ENCODE data around the gene TNRC6B. TPM values are rescaled to one million over a fixed set of nuclear protein-coding genes. Genes with fewer than 3 reads are reported as not detected.

Gene TNRC6B
- total RNA-seq, 4 donors from 2014 or later: 34.5 to 57.0 (median 45.4) TPM

DNA sequence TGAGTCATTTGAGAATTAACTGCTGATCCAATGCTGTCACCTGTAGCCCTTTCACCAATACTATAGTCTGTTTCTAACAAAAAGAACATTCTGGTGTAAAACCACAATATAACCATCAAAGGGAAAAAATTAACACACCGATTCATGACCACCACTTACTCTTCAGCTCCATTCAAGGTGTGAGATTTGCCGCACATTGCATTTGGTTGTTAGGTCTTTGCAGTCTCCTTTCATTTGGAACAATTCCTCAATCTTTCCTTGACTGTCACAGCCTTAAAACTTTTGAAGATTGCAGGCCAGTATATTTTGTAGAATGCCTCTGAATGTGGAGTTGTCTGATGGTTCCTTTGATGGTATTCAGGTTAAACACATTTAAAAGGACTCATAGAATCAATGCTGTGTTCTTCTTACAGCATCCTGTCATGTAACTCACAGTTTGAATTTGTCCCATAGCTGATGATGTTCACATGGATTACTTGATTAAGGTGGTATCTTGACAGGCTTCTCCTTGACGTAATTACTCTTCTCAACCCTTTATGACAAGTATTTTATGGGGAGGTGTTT is 63.6 kb downstream of the TNRC6B start:
- Histone ChIP-seq H3K36me3 (peaks cover 0 to 4% (median under 1%) of the 10 kb centered on the region in 4 donors), H3K27me3 (no peaks in the 10 kb centered on the region), H3K4me3 (no peak overlapping the region), H3K4me1 (peaks cover 46 to 67% (median 54%) of the 10 kb centered on the region in 4 donors), H3K9me3 (no peaks in the 10 kb centered on the region), H3K27ac (replicated peaks in 1 of 4) (peak overlapping the region in 1 of 4 donors; percentile 23)
- no peak for DNase-seq (ENCODE audit: extremely low spot score)
- intact Hi-C loops (cut with DNase I): no loop called here
- no peak for TF ChIP-seq EP300 (IDR thresholded peaks at IDR 0.05)
- TF ChIP-seq CTCF (IDR thresholded peaks at IDR 0.05): no peak
- TF ChIP-seq POLR2A (IDR thresholded peaks at IDR 0.05; ENCODE audit: low read depth): no peak
- no peak for TF ChIP-seq POLR2AphosphoS5 (IDR thresholded peaks at IDR 0.05)
- 88% methylated on average over 3 of the region's 3 CpGs for WGBS

DNA sequence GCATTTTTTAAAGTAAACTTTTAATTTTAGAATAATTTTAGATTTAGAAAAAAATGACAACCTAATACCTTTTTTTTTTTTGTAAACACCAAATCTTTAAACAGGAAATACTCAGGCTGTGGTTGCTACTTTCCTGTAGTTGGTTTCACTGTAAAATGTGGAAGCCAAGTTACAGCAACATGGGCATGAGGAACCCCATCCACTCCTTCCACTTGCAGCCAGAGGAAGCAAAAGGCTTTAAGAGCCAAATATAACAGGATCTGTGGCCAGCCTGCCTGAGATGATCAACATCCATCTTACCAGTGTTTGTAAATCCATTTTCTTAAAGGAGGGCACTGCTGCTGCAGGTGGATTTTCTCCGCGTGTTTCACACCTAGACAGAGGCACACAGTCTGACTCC is 66.2 kb downstream of the TNRC6B start:
- 84% methylated on average over 2 of the region's 2 CpGs for WGBS
- intact Hi-C loops (cut with DNase I): no loop called here
- Histone ChIP-seq H3K4me3 (no peak overlapping the region), H3K4me1 (peaks cover 24 to 41% (median 34%) of the 10 kb centered on the region in 4 donors), H3K9me3 (no peaks in the 10 kb centered on the region), H3K36me3 (peaks cover 0 to 25% (median 9%) of the 10 kb centered on the region in 4 donors), H3K27ac (replicated peaks in 1 of 4) (no peak overlapping the region), H3K27me3 (no peaks in the 10 kb centered on the region)
- DNase-seq (ENCODE audit: extremely low spot score): no peak
- TF ChIP-seq POLR2A (IDR thresholded peaks at IDR 0.05; ENCODE audit: low read depth): no peak
- no peak for TF ChIP-seq EP300 (IDR thresholded peaks at IDR 0.05)
- no peak for TF ChIP-seq POLR2AphosphoS5 (IDR thresholded peaks at IDR 0.05)
- TF ChIP-seq CTCF (IDR thresholded peaks at IDR 0.05): no peak

DNA sequence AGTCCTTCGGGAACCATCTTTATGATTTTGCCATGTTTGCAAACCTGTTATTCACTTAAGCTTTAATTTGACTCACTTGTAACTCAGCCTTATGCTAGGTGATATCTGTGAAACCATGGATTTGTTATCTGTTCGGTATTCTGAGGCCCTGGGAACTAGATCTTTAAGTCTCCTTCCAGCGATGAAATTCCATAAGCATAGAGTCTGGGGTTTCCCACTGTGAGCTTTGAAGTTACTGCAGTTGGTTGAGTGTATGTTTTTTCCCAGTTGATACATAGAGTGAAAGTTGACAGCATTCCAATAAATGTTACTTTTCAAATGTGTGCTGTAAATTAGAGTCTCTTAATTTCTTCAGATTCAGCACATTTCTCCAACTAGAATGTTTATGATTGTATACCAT is 66.9 kb downstream of the TNRC6B start:
- H3K9me3 ChIP-seq: no peaks in the 10 kb centered on the region
- no peak for TF ChIP-seq POLR2A (IDR thresholded peaks at IDR 0.05; ENCODE audit: low read depth)
- no peak for TF ChIP-seq POLR2AphosphoS5 (IDR thresholded peaks at IDR 0.05)
- no peak for TF ChIP-seq EP300 (IDR thresholded peaks at IDR 0.05)
- no peak for TF ChIP-seq CTCF (IDR thresholded peaks at IDR 0.05)
- H3K27ac ChIP-seq (replicated peaks in 1 of 4): no peak overlapping the region
- WGBS: 91% methylated on average over 3 of the region's 3 CpGs
- peaks cover 17 to 37% (median 28%) of the 10 kb centered on the region in 4 donors for H3K4me1 ChIP-seq
- no peak overlapping the region for H3K4me3 ChIP-seq
- H3K27me3 ChIP-seq: no peaks in the 10 kb centered on the region
- peaks cover 0 to 25% (median 9%) of the 10 kb centered on the region in 4 donors for H3K36me3 ChIP-seq
- DNase-seq (ENCODE audit: extremely low spot score): no peak
- intact Hi-C loops (cut with DNase I): no loop called here

GRCh38 chr22:40247976-40248375 is 70.3 kb downstream of the TNRC6B start:
- H3K27me3 ChIP-seq: no peaks in the 10 kb centered on the region

More at GRCh38 chr22:40247976-40248375, 70.3 kb downstream of the TNRC6B start:
- DNase-seq (ENCODE audit: extremely low spot score): no peak
- Histone ChIP-seq H3K36me3 (peaks cover 0 to 28% (median 9%) of the 10 kb centered on the region in 4 donors), H3K9me3 (no peaks in the 10 kb centered on the region), H3K4me3 (no peak overlapping the region), H3K4me1 (peaks cover 0 to 40% (median 25%) of the 10 kb centered on the region in 4 donors), H3K27ac (replicated peaks in 1 of 4) (no peak overlapping the region)
- WGBS: 87% methylated on average over 6 of the region's 6 CpGs
- TF ChIP-seq CTCF (IDR thresholded peaks at IDR 0.05) (no peak), POLR2A (IDR thresholded peaks at IDR 0.05; ENCODE audit: low read depth) (no peak), EP300 (IDR thresholded peaks at IDR 0.05) (no peak), POLR2AphosphoS5 (IDR thresholded peaks at IDR 0.05) (no peak)
- intact Hi-C loops (cut with DNase I): no loop called here
